Measurements from ENCODE around the gene COX7A2L. TPM values are rescaled to one million over a fixed set of nuclear protein-coding genes. Genes with fewer than 3 reads are reported as not detected.

COX7A2L gene
- total RNA-seq, 1 donor from 2014 or later, result 147 TPM

DNA sequence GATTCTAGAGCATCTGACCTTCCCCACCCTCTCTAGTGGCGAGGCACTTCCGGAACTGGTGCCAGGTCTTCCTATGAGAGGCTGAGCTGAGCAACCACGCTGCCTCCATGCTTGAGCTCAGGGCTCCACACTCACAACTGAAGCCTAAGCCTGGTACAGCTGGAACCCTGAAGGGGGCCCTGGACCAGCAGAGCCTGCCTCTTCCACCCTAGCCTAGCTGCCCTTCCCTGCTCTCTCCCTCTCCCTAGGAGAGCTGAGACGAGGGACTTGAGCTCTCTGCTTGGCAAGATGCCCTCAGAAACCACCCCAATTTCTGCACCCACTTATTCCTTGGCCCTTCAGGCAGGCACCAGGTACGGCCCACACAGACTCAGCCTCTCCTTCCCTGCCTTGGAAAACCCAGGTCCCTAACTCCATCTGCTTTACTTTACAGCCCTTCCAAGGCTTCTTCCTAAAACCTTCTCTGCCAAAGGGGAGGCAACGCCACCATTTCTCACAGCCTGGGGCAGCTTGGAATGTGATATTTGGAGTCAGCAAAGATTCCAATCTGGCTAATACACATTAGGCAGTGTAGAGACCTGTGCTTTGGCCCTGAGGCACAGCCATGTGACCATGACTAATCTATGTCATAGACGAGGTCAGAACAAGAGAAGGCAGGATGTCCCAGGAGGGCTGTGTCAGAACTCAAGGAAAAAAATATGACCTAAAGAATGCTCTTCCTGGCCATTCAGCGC is 18.8 kb downstream of the COX7A2L start:
- TF ChIP-seq, protein P1, sequence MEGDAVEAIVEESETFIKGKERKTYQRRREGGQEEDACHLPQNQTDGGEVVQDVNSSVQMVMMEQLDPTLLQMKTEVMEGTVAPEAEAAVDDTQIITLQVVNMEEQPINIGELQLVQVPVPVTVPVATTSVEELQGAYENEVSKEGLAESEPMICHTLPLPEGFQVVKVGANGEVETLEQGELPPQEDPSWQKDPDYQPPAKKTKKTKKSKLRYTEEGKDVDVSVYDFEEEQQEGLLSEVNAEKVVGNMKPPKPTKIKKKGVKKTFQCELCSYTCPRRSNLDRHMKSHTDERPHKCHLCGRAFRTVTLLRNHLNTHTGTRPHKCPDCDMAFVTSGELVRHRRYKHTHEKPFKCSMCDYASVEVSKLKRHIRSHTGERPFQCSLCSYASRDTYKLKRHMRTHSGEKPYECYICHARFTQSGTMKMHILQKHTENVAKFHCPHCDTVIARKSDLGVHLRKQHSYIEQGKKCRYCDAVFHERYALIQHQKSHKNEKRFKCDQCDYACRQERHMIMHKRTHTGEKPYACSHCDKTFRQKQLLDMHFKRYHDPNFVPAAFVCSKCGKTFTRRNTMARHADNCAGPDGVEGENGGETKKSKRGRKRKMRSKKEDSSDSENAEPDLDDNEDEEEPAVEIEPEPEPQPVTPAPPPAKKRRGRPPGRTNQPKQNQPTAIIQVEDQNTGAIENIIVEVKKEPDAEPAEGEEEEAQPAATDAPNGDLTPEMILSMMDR (conservative IDR thresholded peaks at IDR 0.05; ENCODE audit: low read depth, low read length), result no peak
- no peak overlapping the region for H3K4me3 ChIP-seq (ENCODE audit: low read depth, low read length)
- DNase-seq (ENCODE audit: low read depth), result peak; percentile 79

- H3K4me3 ChIP-seq (ENCODE audit: low read depth, low read length), result no peak overlapping the region
- TF ChIP-seq, protein P1 (conservative IDR thresholded peaks at IDR 0.05; ENCODE audit: low read depth, low read length), result no peak
- no peak for DNase-seq (ENCODE audit: low read depth)
These were observed 19.9 kb downstream of the COX7A2L start for GRCh38 chr2:42340938-42341636.

DNA sequence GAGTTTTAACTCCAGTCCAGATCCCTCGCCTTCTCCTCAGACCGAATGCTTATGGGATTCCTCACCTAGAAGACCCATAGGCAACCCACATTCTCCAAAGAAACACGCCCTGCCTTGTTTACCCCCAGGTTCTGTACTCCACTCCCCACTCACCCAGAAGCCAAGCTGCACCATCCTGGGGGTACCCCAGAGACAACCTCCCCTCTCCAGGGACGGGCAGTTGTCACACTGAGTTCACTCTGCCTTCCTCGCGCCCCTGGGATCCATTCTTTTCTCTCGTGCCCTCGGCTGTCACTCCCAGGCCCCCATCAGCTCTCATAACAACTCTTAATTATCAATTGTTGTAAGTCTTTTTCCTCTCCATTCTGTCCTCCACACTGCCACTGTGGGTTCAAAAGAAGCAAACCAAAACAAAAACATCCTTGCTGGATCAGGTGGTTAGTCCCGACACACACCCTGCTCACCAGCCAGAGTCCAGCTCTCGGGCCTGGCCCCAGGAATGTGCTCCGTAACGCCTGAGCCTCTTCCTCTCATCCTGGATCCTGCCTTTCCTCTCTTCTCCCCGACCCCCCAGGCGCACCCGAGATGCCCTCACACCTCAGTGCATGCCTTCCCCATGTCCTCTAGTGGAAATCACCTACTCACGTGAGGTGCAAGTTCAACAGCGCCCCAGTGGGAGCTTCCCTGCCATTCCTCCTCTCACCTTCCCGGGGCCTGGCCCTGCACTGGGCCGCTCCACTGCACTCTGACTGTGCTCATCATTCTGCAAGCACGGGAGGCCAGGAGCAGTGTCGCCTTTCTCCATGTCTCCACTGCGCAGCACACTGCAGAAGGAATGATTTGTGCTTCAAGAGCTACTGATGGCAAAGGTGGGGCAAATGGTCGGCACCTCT is 20.7 kb downstream of the COX7A2L start:
- no peak overlapping the region for H3K4me3 ChIP-seq (ENCODE audit: low read depth, low read length)
- DNase-seq (ENCODE audit: low read depth), result no peak
- TF ChIP-seq, protein P1 (conservative IDR thresholded peaks at IDR 0.05; ENCODE audit: low read depth, low read length), result no peak

DNA sequence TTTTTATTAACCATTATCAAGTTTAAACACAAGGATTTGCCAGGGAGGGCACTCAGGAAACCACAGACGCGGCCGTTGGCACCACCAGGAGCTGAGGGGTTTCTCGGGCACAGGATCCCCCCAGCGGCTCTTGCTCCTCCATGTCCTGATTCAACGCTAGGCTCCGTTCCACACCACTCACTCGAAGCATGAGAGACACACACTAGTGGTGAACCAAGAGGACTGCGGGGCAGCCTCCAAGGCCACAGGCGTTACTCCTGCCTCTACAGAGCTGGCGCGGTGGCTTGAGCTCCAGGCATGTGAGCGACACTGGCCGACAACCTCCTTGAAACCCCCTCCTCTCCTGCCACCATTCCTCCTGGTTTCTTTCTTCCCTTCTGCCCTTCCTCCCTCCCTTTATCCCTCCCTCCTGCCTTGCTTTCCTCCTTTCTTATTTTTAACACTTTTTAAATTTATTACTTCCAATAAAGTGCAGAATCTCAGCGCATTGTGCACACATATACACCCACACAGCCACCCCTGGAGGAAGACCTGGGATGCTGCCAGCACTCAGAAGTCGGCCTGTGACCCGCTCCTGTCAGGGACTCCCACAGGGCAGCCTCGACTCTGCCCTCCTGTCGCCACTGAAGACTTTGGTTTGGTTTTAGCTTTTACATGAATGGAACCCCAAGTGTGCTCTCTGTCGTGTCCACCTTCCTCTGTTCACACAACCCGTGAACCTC is 21.7 kb downstream of the COX7A2L start:
- TF ChIP-seq, protein P1 (conservative IDR thresholded peaks at IDR 0.05; ENCODE audit: low read depth, low read length), result peak; percentile 4
- no peak for DNase-seq (ENCODE audit: low read depth)

GRCh38 chr2:42338567-42339190 is 22.3 kb downstream of the COX7A2L start:
- no peak overlapping the region for H3K4me3 ChIP-seq (ENCODE audit: low read depth, low read length)
- no peak for DNase-seq (ENCODE audit: low read depth)
- TF ChIP-seq, protein P1 (conservative IDR thresholded peaks at IDR 0.05; ENCODE audit: low read depth, low read length), result no peak

More for the DNA sequence above, 21.7 kb downstream of the COX7A2L start:
- H3K4me3 ChIP-seq (ENCODE audit: low read depth, low read length), result no peak overlapping the region

All from epithelial cell of proximal tubule (primary cell).